ENCODE results near the gene SKI.

The SKI gene

DNA sequence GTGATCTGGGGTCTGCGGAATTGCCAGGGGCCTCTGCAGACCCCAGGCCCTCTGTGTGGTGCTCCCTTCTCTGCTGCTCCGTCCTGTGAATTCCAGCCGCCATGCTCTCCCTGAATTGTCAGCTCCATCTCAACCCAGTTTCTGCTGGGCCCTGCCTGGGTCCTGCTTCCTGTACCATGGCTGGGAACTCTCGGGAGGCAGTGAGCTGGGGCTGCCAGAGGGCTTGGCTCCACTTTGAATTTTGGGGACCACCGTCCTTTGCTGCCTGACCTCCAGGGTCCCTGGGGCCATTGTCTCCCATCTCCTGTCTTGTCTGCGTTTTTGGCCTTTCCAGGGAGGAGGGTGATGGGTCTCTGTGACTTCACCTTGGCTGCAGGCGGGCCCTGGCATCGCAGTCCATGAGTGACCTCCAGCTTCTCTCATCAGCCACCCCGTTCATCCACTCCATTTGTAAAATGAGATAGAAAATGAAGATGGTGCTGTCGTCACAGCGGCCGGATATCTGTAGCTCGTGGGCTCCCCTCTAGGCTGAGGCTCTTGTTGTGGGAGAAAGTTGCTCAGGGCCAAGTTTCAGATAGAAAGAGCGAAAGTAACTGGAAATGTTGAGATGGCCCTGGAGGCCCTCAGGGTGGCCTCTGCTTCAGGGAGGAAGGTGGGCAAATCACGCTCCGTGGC, 38.3 kb downstream of the SKI start:
- Histone ChIP-seq H2BK15ac (ENCODE audit: low read length) (no peak overlapping the region), H4K8ac (ENCODE audit: low read depth, low read length) (no peak overlapping the region), H2AFZ (ENCODE audit: low read length) (no peak overlapping the region), H3K4me2 (ENCODE audit: insufficient read depth, low read length, poor library complexity, severe bottlenecking) (no peak overlapping the region), H3K9me3 (replicated peaks in 1 of 2; ENCODE audit: control insufficient read depth in 2 of 2, insufficient read depth in 1 of 2, low read depth in 1 of 2, low read length in 2 of 2) (no peaks in the 10 kb centered on the region), H3K9ac (ENCODE audit: low read depth, low read length, poor library complexity) (no peak overlapping the region), H3K4me3 (ENCODE audit: low read length in 2 of 2) (no peak overlapping the region), H2BK120ac (ENCODE audit: low read depth, low read length) (no peak overlapping the region), H3K23ac (ENCODE audit: low read depth, low read length, poor library complexity) (no peak overlapping the region), H3K27me3 (ENCODE audit: control insufficient read depth in 3 of 3, insufficient read depth in 3 of 3, low read depth in 1 of 3, low read length in 3 of 3) (no peaks in the 10 kb centered on the region), H2BK5ac (ENCODE audit: low read length) (no peak overlapping the region), H3K4me1 (ENCODE audit: control insufficient read depth in 2 of 2, insufficient read depth in 1 of 2, low read depth in 1 of 2, low read length in 2 of 2) (peaks cover 20 to 29% of the 10 kb centered on the region in 2 donors), H3K18ac (ENCODE audit: low read length) (peak overlapping the region; percentile 77), H4K91ac (ENCODE audit: low read depth, low read length, poor library complexity) (no peak overlapping the region), H3K4ac (ENCODE audit: low read length) (no peak overlapping the region), H3K27ac (replicated peaks; ENCODE audit: low read length) (no peak overlapping the region), H3K14ac (ENCODE audit: low read length) (no peak overlapping the region), H3K79me1 (ENCODE audit: low read depth, low read length) (peaks cover 31% of the 10 kb centered on the region), H3K36me3 (replicated peaks in 1 of 2; ENCODE audit: control insufficient read depth in 2 of 2, insufficient read depth in 2 of 2, low read length in 2 of 2) (peaks cover 0 to 2% of the 10 kb centered on the region in 2 donors), H2AK5ac (ENCODE audit: low read depth, low read length) (no peak overlapping the region), H2BK12ac (ENCODE audit: low read length) (no peak overlapping the region)
- DNase-seq (ENCODE audit: low spot score), result no peak
- WGBS, 2 donors (ENCODE audit: extremely low coverage in 2 of 2, insufficient read length in 2 of 2, insufficient replicate concordance in 1 of 2), result no CpG with 5 or more reads among the region's 16 CpGs

DNA sequence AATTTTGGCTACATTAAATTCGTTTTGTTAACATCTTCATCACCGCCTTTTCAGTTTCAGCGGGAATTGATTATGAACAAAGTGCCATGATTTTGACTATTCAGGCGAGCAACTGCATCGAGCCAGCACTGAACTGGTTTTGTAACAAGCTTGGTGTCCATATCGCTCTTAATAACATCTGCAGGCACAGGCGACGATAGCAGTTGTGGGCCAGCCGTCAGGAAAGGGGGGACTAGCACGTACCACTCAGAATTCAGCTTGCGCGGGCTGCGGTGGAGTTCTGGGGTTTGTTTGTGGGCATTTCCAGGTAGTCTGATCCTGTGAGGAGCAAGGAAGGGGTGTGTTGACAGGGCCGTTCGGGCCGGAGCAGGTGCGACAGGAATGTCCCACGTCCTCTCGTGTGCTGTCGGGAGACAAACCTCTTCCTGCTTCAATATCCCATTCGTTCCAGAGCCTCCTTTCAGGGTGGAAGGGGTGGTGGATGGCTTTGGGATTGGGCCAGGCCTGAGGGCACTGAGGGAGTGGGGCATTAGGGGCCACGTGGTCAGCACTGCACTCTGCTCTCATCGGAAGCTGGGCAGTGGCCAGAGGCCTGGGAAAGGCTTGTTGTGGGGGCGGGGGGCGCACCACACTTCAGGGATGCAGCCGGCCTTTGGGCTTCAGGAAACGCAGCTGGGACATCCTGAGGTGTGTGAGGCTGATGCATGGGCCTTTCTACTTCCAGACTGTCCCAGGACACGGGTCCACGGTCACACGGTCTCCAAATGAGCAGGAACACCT, 39.1 kb downstream of the SKI start:
- Histone ChIP-seq H4K8ac (ENCODE audit: low read depth, low read length) (peak overlapping the region; percentile 50), H2BK5ac (ENCODE audit: low read length) (peak overlapping the region; percentile 17), H3K79me1 (ENCODE audit: low read depth, low read length) (peaks cover 33% of the 10 kb centered on the region), H2AFZ (ENCODE audit: low read length) (no peak overlapping the region), H2AK5ac (ENCODE audit: low read depth, low read length) (peak overlapping the region; percentile 87), H3K36me3 (replicated peaks in 1 of 2; ENCODE audit: control insufficient read depth in 2 of 2, insufficient read depth in 2 of 2, low read length in 2 of 2) (peaks cover 0 to 2% of the 10 kb centered on the region in 2 donors), H4K91ac (ENCODE audit: low read depth, low read length, poor library complexity) (no peak overlapping the region), H3K14ac (ENCODE audit: low read length) (peak overlapping the region; percentile 49), H3K18ac (ENCODE audit: low read length) (peak overlapping the region; percentile 84), H2BK15ac (ENCODE audit: low read length) (peak overlapping the region; percentile 39), H3K27me3 (ENCODE audit: control insufficient read depth in 3 of 3, insufficient read depth in 3 of 3, low read depth in 1 of 3, low read length in 3 of 3) (no peaks in the 10 kb centered on the region), H3K4me2 (ENCODE audit: insufficient read depth, low read length, poor library complexity, severe bottlenecking) (no peak overlapping the region), H3K4me1 (ENCODE audit: control insufficient read depth in 2 of 2, insufficient read depth in 1 of 2, low read depth in 1 of 2, low read length in 2 of 2) (peaks cover 25 to 37% of the 10 kb centered on the region in 2 donors), H2BK120ac (ENCODE audit: low read depth, low read length) (peak overlapping the region; percentile 88), H3K27ac (replicated peaks; ENCODE audit: low read length) (no peak overlapping the region), H2BK12ac (ENCODE audit: low read length) (no peak overlapping the region), H3K4ac (ENCODE audit: low read length) (no peak overlapping the region), H3K9ac (ENCODE audit: low read depth, low read length, poor library complexity) (peak overlapping the region; percentile 74), H3K23ac (ENCODE audit: low read depth, low read length, poor library complexity) (peak overlapping the region; percentile 75), H3K4me3 (ENCODE audit: low read length in 2 of 2) (no peak overlapping the region), H3K9me3 (replicated peaks in 1 of 2; ENCODE audit: control insufficient read depth in 2 of 2, insufficient read depth in 1 of 2, low read depth in 1 of 2, low read length in 2 of 2) (no peaks in the 10 kb centered on the region)
- no peak for DNase-seq (ENCODE audit: low spot score)
- no CpG with 5 or more reads among the region's 30 CpGs for WGBS, 2 donors (ENCODE audit: extremely low coverage in 2 of 2, insufficient read length in 2 of 2, insufficient replicate concordance in 1 of 2)

DNA sequence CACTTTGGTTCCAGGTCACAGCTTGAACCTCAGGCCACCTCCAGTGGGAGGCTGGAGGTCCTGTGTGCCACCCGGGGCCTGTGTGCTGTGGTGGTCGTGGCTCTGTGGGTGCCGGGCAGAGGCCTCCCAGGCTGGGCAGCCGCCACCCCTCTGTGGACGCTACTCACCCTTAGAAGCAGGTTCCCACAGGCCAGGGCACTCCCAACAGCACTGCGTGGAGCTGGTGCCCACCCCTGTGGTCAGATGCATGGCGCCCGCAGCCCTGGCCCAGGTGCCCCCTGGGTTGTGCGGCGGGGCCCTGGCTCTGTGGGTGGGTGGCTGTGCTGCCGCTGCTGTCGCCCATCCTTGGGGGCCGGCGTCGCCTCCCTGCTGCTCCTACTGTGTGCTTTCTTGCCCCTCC, 39.7 kb downstream of the SKI start:
- H3K23ac ChIP-seq (ENCODE audit: low read depth, low read length, poor library complexity), result peak overlapping the region; percentile 75
- H3K27ac ChIP-seq (replicated peaks; ENCODE audit: low read length), result no peak overlapping the region
- no peaks in the 10 kb centered on the region for H3K27me3 ChIP-seq (ENCODE audit: control insufficient read depth in 3 of 3, insufficient read depth in 3 of 3, low read depth in 1 of 3, low read length in 3 of 3)
- no peak overlapping the region for H3K4ac ChIP-seq (ENCODE audit: low read length)
- no peak for DNase-seq (ENCODE audit: low spot score)
- peaks cover 33% of the 10 kb centered on the region for H3K79me1 ChIP-seq (ENCODE audit: low read depth, low read length)
- H2BK15ac ChIP-seq (ENCODE audit: low read length), result peak overlapping the region; percentile 9
- no peak overlapping the region for H4K91ac ChIP-seq (ENCODE audit: low read depth, low read length, poor library complexity)
- H3K18ac ChIP-seq (ENCODE audit: low read length), result peak overlapping the region; percentile 84
- H2BK12ac ChIP-seq (ENCODE audit: low read length), result peak overlapping the region; percentile 34
- no peak overlapping the region for H2AFZ ChIP-seq (ENCODE audit: low read length)
- peak overlapping the region; percentile 74 for H3K9ac ChIP-seq (ENCODE audit: low read depth, low read length, poor library complexity)
- peaks cover 0 to 2% of the 10 kb centered on the region in 2 donors for H3K36me3 ChIP-seq (replicated peaks in 1 of 2; ENCODE audit: control insufficient read depth in 2 of 2, insufficient read depth in 2 of 2, low read length in 2 of 2)
- H4K8ac ChIP-seq (ENCODE audit: low read depth, low read length), result no peak overlapping the region
- peak overlapping the region; percentile 86 for H3K14ac ChIP-seq (ENCODE audit: low read length)
- H2AK5ac ChIP-seq (ENCODE audit: low read depth, low read length), result peak overlapping the region; percentile 69
- no peak overlapping the region for H3K4me2 ChIP-seq (ENCODE audit: insufficient read depth, low read length, poor library complexity, severe bottlenecking)
- peak overlapping the region; percentile 17 for H2BK5ac ChIP-seq (ENCODE audit: low read length)
- H3K9me3 ChIP-seq (replicated peaks in 1 of 2; ENCODE audit: control insufficient read depth in 2 of 2, insufficient read depth in 1 of 2, low read depth in 1 of 2, low read length in 2 of 2), result no peaks in the 10 kb centered on the region
- peak overlapping the region; percentile 88 for H2BK120ac ChIP-seq (ENCODE audit: low read depth, low read length)
- no CpG with 5 or more reads among the region's 15 CpGs for WGBS, 2 donors (ENCODE audit: extremely low coverage in 2 of 2, insufficient read length in 2 of 2, insufficient replicate concordance in 1 of 2)
- H3K4me1 ChIP-seq (ENCODE audit: control insufficient read depth in 2 of 2, insufficient read depth in 1 of 2, low read depth in 1 of 2, low read length in 2 of 2), result peaks cover 28 to 43% of the 10 kb centered on the region in 2 donors
- no peak overlapping the region for H3K4me3 ChIP-seq (ENCODE audit: low read length in 2 of 2)

All from neuronal stem cell (in vitro differentiated cells).